ENCODE results near the gene FOXN1.
"Not testable (repeated sequence)": the region's sequence is repeated elsewhere in the genome, so short reads cannot be mapped to it uniquely, and the experiment has no call there.

The FOXN1 gene

GRCh38 chr17:28500712-28501379 lies 5.3 kb upstream of the FOXN1 start:
- no peak for DNase-seq (ENCODE audit: low read depth in 2 of 2)

GRCh38 chr17:28501421-28502284 lies 4.5 kb upstream of the FOXN1 start:
- DNase-seq (ENCODE audit: low read depth in 2 of 2): no peak

GRCh38 chr17:28503420-28503819 lies 2.7 kb upstream of the FOXN1 start:
- DNase-seq (ENCODE audit: low read depth in 2 of 2): no peak

DNA sequence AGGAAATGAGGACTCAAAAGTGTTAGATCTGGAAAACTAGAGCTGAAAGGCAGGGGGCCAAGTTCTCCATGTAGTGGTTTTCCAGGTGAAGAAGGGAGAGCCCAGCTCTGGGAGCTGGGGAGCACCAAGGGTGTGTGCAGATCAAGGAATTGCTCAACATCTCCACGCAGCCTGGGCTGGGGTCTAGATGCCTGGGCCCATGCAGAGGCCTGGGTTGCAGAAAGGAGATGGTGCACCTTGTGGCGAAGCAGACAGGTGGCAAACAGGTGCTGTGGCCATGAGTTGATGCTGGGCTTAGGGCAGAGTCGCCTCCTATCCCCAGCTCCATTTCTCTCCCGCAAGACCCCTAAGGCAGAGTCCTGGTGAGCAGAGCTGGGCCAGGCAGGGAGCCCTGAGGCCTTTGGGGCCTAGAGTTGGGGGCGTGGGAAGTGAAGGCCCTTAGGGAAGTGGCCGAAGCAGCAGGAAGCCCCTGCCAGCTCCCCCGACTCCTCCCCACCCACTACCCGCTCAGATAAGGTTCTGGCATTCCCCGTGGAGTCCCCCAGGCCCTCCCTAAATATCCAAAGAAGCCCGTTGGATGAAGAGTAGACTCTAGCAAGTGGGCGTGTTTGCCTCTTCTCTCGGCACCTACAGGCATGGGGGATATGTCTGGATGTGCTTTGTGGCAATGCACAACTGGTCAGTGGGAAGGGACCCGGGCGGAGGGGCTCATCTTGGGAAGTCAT lies 777 bp downstream of the FOXN1 start:
- DNase-seq (ENCODE audit: low read depth in 2 of 2): no peak

- DNase-seq (ENCODE audit: low read depth in 2 of 2): no peak
Observed at GRCh38 chr17:28507567-28508203, 1.5 kb downstream of the FOXN1 start.

DNA sequence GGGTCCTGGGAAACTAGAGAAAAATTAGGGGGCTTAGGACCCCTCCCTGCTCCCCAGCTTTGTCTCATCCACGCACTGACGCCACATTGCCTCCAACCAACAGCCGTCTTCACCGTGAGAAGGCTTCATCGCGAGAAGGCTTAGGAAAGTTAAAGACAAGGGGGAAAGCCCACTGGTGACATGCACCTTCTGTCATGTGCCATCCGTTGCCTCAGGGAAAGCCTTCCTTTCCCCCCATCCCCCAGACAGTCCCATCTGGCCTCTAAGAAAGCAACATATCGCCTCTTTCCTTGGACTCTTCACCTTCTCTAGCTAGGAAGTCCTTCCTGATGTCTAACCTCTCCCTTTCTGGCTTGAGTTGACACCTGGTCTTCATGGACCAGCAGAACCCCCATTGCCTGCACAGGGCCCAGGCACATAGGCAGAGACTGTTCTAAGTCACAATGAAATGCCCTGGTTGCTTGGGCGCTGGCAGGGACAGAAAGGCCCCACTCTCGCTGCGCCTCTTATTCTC lies 2.1 kb downstream of the FOXN1 start:
- no peak for DNase-seq (ENCODE audit: low read depth in 2 of 2)

- DNase-seq (ENCODE audit: low read depth in 2 of 2): no peak
Observed at GRCh38 chr17:28509789-28510188, 3.6 kb downstream of the FOXN1 start.

DNA sequence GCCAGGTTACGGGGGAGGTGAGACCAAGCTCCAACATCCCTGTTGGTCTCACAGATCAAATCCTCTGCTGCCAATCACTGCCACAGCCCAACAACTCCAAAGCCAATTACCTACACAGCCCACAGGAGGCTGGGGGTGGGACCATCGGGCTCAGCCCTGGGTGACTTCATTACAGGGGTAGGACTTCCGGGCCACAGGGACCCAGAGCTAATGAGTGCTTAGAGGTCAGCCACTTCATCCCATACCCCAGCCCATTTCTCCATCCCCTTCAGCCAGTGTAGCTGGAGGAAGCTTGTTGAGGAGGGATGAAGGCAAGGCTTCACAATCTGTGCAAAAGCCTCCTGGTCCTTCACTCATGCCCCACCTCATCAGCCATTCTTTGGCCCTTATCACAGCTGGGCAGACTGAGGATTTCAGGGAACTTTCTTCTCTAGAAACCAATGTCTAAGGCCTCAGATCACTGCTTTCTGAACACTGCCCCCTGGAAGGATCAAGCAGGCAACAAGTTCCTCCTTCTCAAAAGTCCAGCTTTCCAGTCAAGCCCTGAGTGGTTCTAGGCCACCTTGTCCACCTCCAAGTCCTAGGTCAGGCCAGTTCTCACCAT lies 5.8 kb downstream of the FOXN1 start:
- no peak for DNase-seq (ENCODE audit: low read depth in 2 of 2)

DNA sequence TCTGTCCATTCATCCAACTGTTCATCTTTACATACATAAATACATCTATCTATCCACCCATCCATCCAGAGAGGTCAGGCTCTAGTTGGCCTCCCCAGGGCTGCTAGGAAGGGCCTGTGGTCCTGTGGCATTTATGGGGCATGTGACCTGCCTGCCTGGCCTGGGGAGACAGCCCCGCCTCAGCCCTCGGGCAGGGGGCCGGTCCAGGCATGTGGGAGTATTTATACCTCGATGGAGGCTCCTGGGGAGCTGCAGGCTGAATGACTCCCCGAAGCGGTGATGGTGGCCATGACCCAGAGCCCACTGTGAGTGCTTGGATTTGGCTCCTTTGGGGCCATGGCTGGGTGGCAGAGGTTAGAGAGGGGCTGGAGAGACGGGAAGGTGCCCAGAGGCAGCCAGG lies 7.3 kb downstream of the FOXN1 start:
- DNase-seq (ENCODE audit: low read depth in 2 of 2): no peak

DNA sequence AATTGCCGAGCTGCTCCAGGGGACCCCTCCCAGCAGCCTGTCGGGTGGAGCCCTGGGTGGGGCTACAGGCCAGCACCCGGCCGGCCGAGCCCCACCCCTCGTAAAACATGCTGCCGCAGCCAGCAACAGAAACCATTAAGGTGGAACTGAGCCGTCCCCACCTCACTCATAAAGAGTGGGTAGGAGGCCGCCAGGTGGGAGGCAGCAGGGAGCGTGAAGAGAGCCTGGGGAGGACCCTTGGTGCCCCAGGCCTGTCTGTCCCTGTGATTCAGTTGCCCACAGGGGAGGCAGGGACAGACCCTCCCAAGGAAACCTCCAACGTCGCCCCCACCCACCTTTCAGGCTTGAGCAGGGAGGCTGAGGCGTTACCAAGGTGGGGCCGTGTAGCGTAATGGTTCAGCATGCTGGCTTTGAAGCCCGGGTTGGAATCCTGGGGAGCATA lies 8.4 kb downstream of the FOXN1 start:
- DNase-seq (ENCODE audit: low read depth in 2 of 2): no peak

DNA sequence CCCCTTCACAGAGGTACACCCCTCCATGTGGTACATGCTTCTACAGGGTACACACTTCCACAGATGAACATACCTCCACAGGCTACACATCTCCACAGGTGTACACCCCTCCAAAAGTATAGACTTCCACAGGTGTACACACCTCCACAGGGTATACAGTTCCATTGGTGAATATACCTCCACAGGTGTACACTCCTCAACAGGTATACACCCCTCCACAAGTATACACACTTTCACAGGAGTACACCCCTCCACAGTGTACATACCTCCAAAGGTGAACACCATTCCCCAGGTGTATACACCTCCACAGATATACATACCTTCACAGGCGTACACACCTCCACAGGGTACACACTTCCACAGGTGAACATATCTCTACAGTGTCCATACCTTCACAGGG lies 9.4 kb downstream of the FOXN1 start:
- DNase-seq (ENCODE audit: low read depth in 2 of 2): no peak

DNA sequence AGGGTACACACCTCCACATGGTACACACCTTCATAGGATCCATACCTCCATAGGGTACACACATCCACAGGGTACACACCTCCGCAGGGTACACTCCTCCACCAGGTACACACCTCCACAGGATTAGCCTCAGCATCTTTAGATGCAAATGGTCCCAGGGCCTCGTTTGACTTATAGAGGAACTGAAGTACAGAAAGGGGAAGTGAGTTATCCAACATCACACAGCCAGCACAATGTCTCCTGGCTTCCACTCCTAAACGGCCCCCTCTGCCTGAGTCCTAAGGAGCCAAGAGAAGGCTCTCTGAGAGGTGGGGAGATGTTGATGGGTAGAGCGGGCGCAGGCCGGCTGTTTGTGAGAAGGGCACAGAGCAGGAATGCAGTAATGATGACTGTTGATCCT lies 12.0 kb downstream of the FOXN1 start:
- DNase-seq (ENCODE audit: low read depth in 2 of 2): no peak

DNA sequence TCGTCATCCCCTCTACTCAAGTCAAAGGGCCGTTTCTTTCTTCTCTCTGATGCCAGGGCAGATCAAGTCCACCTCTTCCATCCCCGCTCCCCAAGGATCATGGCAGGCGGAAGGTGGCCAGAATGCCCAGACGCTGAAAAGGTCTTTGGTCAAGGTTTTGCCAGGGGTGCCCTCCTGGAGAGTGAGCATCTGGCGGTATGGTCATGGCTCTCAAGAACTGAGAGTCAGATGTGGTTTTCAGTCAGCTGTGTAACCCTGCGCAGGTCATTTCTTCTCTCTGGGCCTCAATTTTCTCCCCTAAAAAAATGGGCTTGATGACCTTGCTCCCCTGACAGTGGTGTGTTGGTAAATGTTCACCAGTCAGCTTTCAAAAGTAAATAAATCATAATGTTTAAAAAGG lies 12.4 kb downstream of the FOXN1 start:
- DNase-seq (ENCODE audit: low read depth in 2 of 2): no peak

GRCh38 chr17:28519236-28519635 lies 13.1 kb downstream of the FOXN1 start:
- no peak for DNase-seq (ENCODE audit: low read depth in 2 of 2)

DNA sequence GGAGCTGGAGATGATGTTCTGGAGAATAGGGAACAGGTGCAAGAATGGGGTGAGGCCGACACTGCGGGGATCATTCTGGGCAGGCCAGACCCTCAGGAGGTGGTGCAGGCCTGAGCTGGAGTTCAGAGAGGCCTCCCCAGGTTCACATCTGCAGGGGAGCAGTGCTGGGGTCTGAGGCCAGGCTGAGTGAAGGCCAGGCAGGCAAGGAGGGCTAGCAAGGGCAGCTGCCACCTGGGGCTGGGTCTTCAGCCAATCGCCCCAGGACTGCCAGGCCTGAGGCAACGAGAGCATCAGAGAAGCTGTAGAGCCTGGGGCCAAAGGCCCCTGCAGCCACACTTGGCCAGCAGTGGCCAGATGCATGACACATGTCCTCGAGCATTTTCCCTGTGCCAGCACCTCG lies 14.5 kb downstream of the FOXN1 start:
- no peak for DNase-seq (ENCODE audit: low read depth in 2 of 2)

- no peak for DNase-seq (ENCODE audit: low read depth in 2 of 2)
Observed at GRCh38 chr17:28521311-28522085, 15.3 kb downstream of the FOXN1 start.

DNA sequence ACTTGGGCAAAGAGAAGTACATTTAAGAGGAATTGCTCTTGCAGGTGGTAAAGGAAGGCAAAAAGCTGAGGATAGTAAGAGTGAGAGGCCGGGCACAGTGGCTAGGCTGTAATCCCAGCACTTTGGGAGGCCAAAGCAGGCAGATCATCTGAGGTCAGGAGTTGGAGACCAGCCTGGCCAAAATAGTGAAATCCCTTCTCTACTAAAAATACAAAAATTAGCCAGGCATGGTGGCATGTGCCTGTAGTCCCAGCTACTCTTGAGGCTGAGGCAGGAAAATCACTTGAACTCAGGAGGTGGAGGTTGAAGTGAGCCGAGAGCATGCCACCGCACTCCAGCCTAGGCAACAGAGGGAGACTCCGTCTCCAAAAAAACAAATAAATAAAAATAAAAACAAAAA lies 16.1 kb downstream of the FOXN1 start:
- DNase-seq (ENCODE audit: low read depth in 2 of 2): not testable (repeated sequence)

- DNase-seq (ENCODE audit: low read depth in 2 of 2): no peak
Observed at GRCh38 chr17:28523186-28523585, 17.0 kb downstream of the FOXN1 start.

GRCh38 chr17:28523876-28524275 lies 17.7 kb downstream of the FOXN1 start:
- no peak for DNase-seq (ENCODE audit: low read depth in 2 of 2)

All from stimulated activated CD8-positive, alpha-beta memory T cell treated with anti-CD3 and anti-CD28 coated beads, Interleukin-7, amount 100 ng/mL, for 1 hour (primary cell).